Panc1 (cell line): ENCODE data around the gene ARHGAP6. TPM values are rescaled to one million over a fixed set of nuclear protein-coding genes. Genes with fewer than 3 reads are reported as not detected.

Experiments
- ATAC-seq: fragments of 200-7000 bp; cut with Tn5 transposase; 2 replicates; pipeline ENCODE4 v1.9.1; 2020; ENCODE audit warnings: mild to moderate bottlenecking, moderate library complexity
- BruUV-seq: library from RNA; stranded (reverse); fragments of 400-500 nt; replicated peaks from 2 replicates; lab custom pipeline; 2021; lab: Mats Ljungman, UMichigan
- CTCF ChIA-PET: fragments of 300-600 bp; sonication (Branson Sonifier 250); formaldehyde crosslinking; loops from one replicate; lab custom pipeline; 2022; ENCODE audit warnings: antibody characterized with exemption; lab: Charles Lee
- POLR2A ChIA-PET: fragments of 300-600 bp; sonication (Branson Sonifier 250); formaldehyde crosslinking; loops from one replicate; lab custom pipeline; 2022; ENCODE audit warnings: antibody characterized with exemption; lab: Charles Lee
- DNase-seq: peaks from one replicate; pipeline ENCODE4 v3.0.0-alpha.2; 2010; ENCODE audit warnings: low read depth, low spot score
- H3K27ac ChIP-seq: 2 replicates; pipeline ENCODE4 v1.5.1; 2011; ENCODE audit warnings: mild to moderate bottlenecking, low read length, inconsistent platforms
- H3K27me3 ChIP-seq: fragments of 200-500 bp; sonication (Bioruptor generic); 2 replicates; pipeline ENCODE4 v1.6.0; 2014; ENCODE audit warnings: low read length, inconsistent platforms; ENCODE audit not compliant: control insufficient read depth, insufficient read depth
- H3K36me3 ChIP-seq: fragments of 200-500 bp; sonication (Bioruptor generic); 2 replicates; pipeline ENCODE4 v1.5.1; 2014; ENCODE audit warnings: inconsistent platforms, mild to moderate bottlenecking, low read length, moderate library complexity; ENCODE audit not compliant: control insufficient read depth, insufficient read depth
- H3K4me1 ChIP-seq: 2 replicates; pipeline ENCODE4 v1.5.1; 2011; ENCODE audit warnings: inconsistent platforms, mild to moderate bottlenecking, low read length, moderate library complexity; ENCODE audit not compliant: control insufficient read depth, insufficient read depth
- H3K4me3 ChIP-seq, 2 experiments: 2 replicates each; pipeline ENCODE4 v1.5.1; 2011 to 2012; ENCODE audit warnings: low read depth in 2 of 2, low read length in 2 of 2, mild to moderate bottlenecking in 2 of 2, inconsistent platforms in 1 of 2, moderate library complexity in 1 of 2
- H3K9me3 ChIP-seq: fragments of 200-500 bp; sonication (Bioruptor generic); 2 replicates; pipeline ENCODE4 v1.5.1; 2014; ENCODE audit warnings: low read depth, mild to moderate bottlenecking, inconsistent platforms, low read length, moderate library complexity; ENCODE audit not compliant: control insufficient read depth, insufficient read depth
- CTCF ChIP-seq: fragments of 450-650 bp; IDR thresholded peaks from 2 replicates; pipeline ENCODE4 v1.5.1; 2017; ENCODE audit warnings: mild to moderate bottlenecking
- POLR2AphosphoS5 ChIP-seq: IDR thresholded peaks from 2 replicates; pipeline ENCODE4 v1.6.1; 2012; ENCODE audit warnings: mild to moderate bottlenecking, low read depth, low read length, moderate library complexity
- REST ChIP-seq, 2 experiments: IDR thresholded peaks; 2 replicates each; pipeline ENCODE4 v1.6.1; 2011 to 2012; ENCODE audit warnings: low read depth in 2 of 2, control low read depth in 1 of 2, low read length in 1 of 2, mild to moderate bottlenecking in 1 of 2, moderate library complexity in 1 of 2; ENCODE audit not compliant: insufficient read depth in 1 of 2
- SIN3A ChIP-seq: IDR thresholded peaks from 2 replicates; pipeline ENCODE4 v1.6.1; 2012; ENCODE audit warnings: low read depth, mild to moderate bottlenecking, low read length, moderate library complexity, borderline replicate concordance; ENCODE audit not compliant: insufficient read depth
- TCF7L2 ChIP-seq: IDR thresholded peaks from 2 replicates; pipeline ENCODE4 v1.6.1; 2011; ENCODE audit warnings: mild to moderate bottlenecking, low read depth, low read length, inconsistent platforms
- in situ Hi-C: cut with HindIII; loops from 2 replicates; pipeline ENCODE4 v1.10.0; 2016; ENCODE audit warnings: low sequenced_read_pairs, low pct_unique_long_range_greater_than_20kb
- intact Hi-C: fragments of 100-400 bp; cut with micrococcal nuclease; formaldehyde crosslinking; loops from one replicate; pipeline ENCODE4 v1.10.0; 2022; ENCODE audit not compliant: unreplicated experiment
- total RNA-seq: library from RNA; stranded (reverse); gene quantifications from one replicate; pipeline ENCODE4 v1.2.1, GENCODE V29; 2021; ENCODE audit not compliant: unreplicated experiment

The ARHGAP6 gene
- total RNA-seq, 1 experiment from 2014 or later: 0.13 TPM

- Histone ChIP-seq H3K9me3 (no peaks in the 10 kb centered on the region), H3K4me3 (no peak overlapping the region), H3K36me3 (no peaks in the 10 kb centered on the region), H3K27me3 (no peaks in the 10 kb centered on the region), H3K4me1 (no peaks in the 10 kb centered on the region), H3K27ac (no peak overlapping the region)
- intact Hi-C loops (no loop called here), in situ Hi-C loops (no loop called here)
- POLR2A ChIA-PET: no interaction called here
- TF ChIP-seq REST (IDR thresholded peaks at IDR 0.05; ENCODE audit: insufficient read depth in 1 of 2, low read depth in 2 of 2, low read length in 1 of 2) (no peak), POLR2AphosphoS5 (no peak), SIN3A (no peak), TCF7L2 (no peak), CTCF (no peak)
- CTCF ChIA-PET: no interaction called here
- no TSS peak for BruUV-seq
- DNase-seq: no peak
- no peak for ATAC-seq
These were observed 231.1 kb downstream of the ARHGAP6 start for GRCh38 chrX:11434607-11435006.

- BruUV-seq: no TSS peak
- Histone ChIP-seq H3K4me1 (no peaks in the 10 kb centered on the region), H3K4me3 (no peak overlapping the region), H3K27me3 (no peaks in the 10 kb centered on the region), H3K36me3 (no peaks in the 10 kb centered on the region), H3K27ac (no peak overlapping the region), H3K9me3 (no peaks in the 10 kb centered on the region)
- POLR2A ChIA-PET: no interaction called here
- in situ Hi-C loops: no loop called here
- ATAC-seq (no peak), DNase-seq (no peak)
- CTCF ChIA-PET: no interaction called here
- intact Hi-C loops: no loop called here
- TF ChIP-seq SIN3A (no peak), CTCF (no peak), TCF7L2 (no peak), REST (IDR thresholded peaks at IDR 0.05; ENCODE audit: insufficient read depth in 1 of 2, low read depth in 2 of 2, low read length in 1 of 2) (no peak)
These were observed 233.9 kb downstream of the ARHGAP6 start for GRCh38 chrX:11431786-11432185.
